Adrenal gland (tissue), 5 donors: ENCODE data around the gene KLC4.
"Not testable (repeated sequence)": the region's sequence is repeated elsewhere in the genome, so short reads cannot be mapped to it uniquely, and the experiment has no call there.

Experiments
- CTCF ChIP-seq, 6 experiments: fragments of 450-650 bp in 4 of 6; fragments of 200-600 bp in 2 of 6; sonication (generic) in 1 of 6; IDR thresholded peaks; 1 replicate in 5 of 6; 2 replicates in 1 of 6; pipeline versions ENCODE4 v1.5.1 to v1.8.0; 2016 to 2021; ENCODE audit warnings: antibody characterized with exemption in 6 of 6, mild to moderate bottlenecking in 2 of 6, moderate library complexity in 1 of 6
- POLR2A ChIP-seq, 2 donors: fragments of 450-650 bp; IDR thresholded peaks; one replicate each; pipeline ENCODE4 v1.6.1; 2017; ENCODE audit warnings: antibody characterized with exemption in 2 of 2, mild to moderate bottlenecking in 2 of 2, moderate library complexity in 1 of 2
- donor health status: DM: no; HTN: no; CAD: no.

DNA sequence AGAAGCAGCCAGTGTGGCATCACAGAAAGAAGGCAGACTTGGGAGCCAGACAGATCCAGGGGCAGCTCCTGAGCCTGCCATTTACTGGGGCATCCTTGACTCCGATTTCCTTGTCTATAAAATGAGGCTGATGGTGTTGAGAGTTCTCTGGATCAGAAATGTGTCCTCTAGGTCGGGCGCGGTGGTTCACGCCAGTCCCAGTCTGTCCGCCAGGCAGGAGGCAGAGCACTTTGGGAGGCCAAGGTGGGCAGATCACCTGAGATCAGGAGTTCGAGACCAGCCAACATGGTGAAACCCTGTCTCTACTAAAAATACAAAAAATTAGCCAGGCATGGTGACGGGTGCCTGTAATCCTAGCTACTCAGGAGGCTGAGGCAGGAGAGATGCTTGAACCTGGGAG is 58.0 kb downstream of the KLC4 start:
- TF ChIP-seq POLR2A, CTCF (IDR thresholded peaks at IDR 0.05): not testable (repeated sequence)
